H1 (cell line): Measurements from ENCODE around the gene TAS2R38. TPM values are rescaled to one million over a fixed set of nuclear protein-coding genes. Genes with fewer than 3 reads are reported as not detected.

ENCODE experiments used
- CTCF ChIA-PET: fragments of 300-600 bp; sonication (Branson Sonifier 250); formaldehyde crosslinking; loops from one replicate; lab custom pipeline; 2021; ENCODE audit not compliant: partially characterized antibody; lab: Charles Lee
- POLR2A ChIA-PET: fragments of 300-600 bp; sonication (Branson Sonifier 250); formaldehyde crosslinking; loops from one replicate; lab custom pipeline; 2021; ENCODE audit warnings: inconsistent platforms; ENCODE audit not compliant: partially characterized antibody; lab: Charles Lee
- DNase-seq, 2 experiments: peaks; one replicate each; pipeline versions ENCODE4 v3.0.0 to v3.0.0-alpha.2; 2010 to 2022; ENCODE audit warnings: low spot score in 2 of 2, low read depth in 1 of 2, mixed read lengths in 1 of 2
- FAIRE-seq: peaks from 2 replicates; lab custom pipeline; 2011; peaks lifted over from hg19 to GRCh38; lab: Jason Lieb, UNC
- H2AFZ ChIP-seq: 2 replicates; pipeline ENCODE4 v1.8.1; 2012; ENCODE audit warnings: low read length, inconsistent platforms
- H2AK5ac ChIP-seq: 2 replicates; pipeline ENCODE4 v1.6.1; 2013; ENCODE audit warnings: low read depth, low read length
- H2BK120ac ChIP-seq: replicated peaks from 2 replicates; pipeline ENCODE3; 2013; ENCODE audit warnings: low read depth, low read length, inconsistent platforms
- H2BK12ac ChIP-seq: 2 replicates; pipeline ENCODE4 v1.6.1; 2013; ENCODE audit warnings: low read depth, low read length
- H2BK15ac ChIP-seq: 2 replicates; pipeline ENCODE4 v1.6.1; 2013; ENCODE audit warnings: low read length
- H2BK20ac ChIP-seq: 2 replicates; pipeline ENCODE4 v1.6.1; 2013; ENCODE audit warnings: low read length
- H2BK5ac ChIP-seq: 2 replicates; pipeline ENCODE4 v1.6.1; 2013; ENCODE audit warnings: low read depth, low read length
- H3K14ac ChIP-seq: 2 replicates; pipeline ENCODE4 v1.6.1; 2013; ENCODE audit warnings: inconsistent platforms; ENCODE audit not compliant: insufficient read length
- H3K18ac ChIP-seq: 2 replicates; pipeline ENCODE4 v1.6.1; 2013; ENCODE audit warnings: low read length; ENCODE audit errors: extremely low read depth
- H3K23ac ChIP-seq: 2 replicates; pipeline ENCODE4 v1.6.1; 2013; ENCODE audit warnings: inconsistent platforms; ENCODE audit not compliant: insufficient read length
- H3K23me2 ChIP-seq: 2 replicates; pipeline ENCODE4 v1.6.1; 2013; ENCODE audit warnings: low read depth, low read length
- H3K27ac ChIP-seq: 2 replicates; pipeline ENCODE4 v1.6.1; 2011; ENCODE audit warnings: low read depth, low read length, inconsistent platforms
- H3K27me3 ChIP-seq, 4 experiments: replicated peaks in 1 of 4; 1 replicate in 1 of 4; 2 replicates in 3 of 4; pipeline versions ENCODE4 v1.6.1 to v1.8.1; 2011 to 2013; ENCODE audit warnings: low read length in 3 of 4, mild to moderate bottlenecking in 3 of 4, inconsistent platforms in 2 of 4, mixed read lengths in 2 of 4, moderate library complexity in 1 of 4; ENCODE audit not compliant: control insufficient read depth in 3 of 4, insufficient read depth in 3 of 4; ENCODE audit errors: extremely low read depth in 1 of 4
- H3K36me3 ChIP-seq, 4 experiments: 2 replicates each; pipeline versions ENCODE4 v1.6.1 to v1.8.1; 2011 to 2013; ENCODE audit warnings: mild to moderate bottlenecking in 4 of 4, low read length in 3 of 4, moderate library complexity in 2 of 4, control low read depth in 1 of 4, inconsistent platforms in 1 of 4; ENCODE audit not compliant: insufficient read depth in 4 of 4, control insufficient read depth in 2 of 4
- H3K4ac ChIP-seq: replicated peaks from 2 replicates; pipeline ENCODE3; 2013; ENCODE audit warnings: low read length, low read depth, mixed read lengths, inconsistent platforms; ENCODE audit not compliant: insufficient read length
- H3K4me1 ChIP-seq, 4 experiments: replicated peaks in 1 of 4; 1 replicate in 1 of 4; 2 replicates in 3 of 4; pipeline versions ENCODE4 v1.6.1 to v1.8.1; 2011 to 2013; ENCODE audit warnings: low read length in 3 of 4, inconsistent platforms in 2 of 4, mixed read lengths in 1 of 4; ENCODE audit not compliant: insufficient read depth in 4 of 4, control insufficient read depth in 3 of 4
- H3K4me2 ChIP-seq, 2 experiments: 2 replicates each; pipeline versions ENCODE4 v1.6.1 to v1.8.1; 2011 to 2013; ENCODE audit warnings: low read depth in 2 of 2, low read length in 2 of 2, control low read depth in 1 of 2, inconsistent platforms in 1 of 2, mild to moderate bottlenecking in 1 of 2; ENCODE audit not compliant: insufficient read depth in 1 of 2
- H3K4me3 ChIP-seq, 4 experiments: fragments of 200-600, 300-600 bp in 1 of 4; sonication (generic), shearing (Covaris generic), sonication (Bioruptor Twin) in 1 of 4; 2 replicates each; pipeline versions ENCODE4 v1.5.1 to v1.8.1; 2011 to 2016; ENCODE audit warnings: low read length in 4 of 4, low read depth in 3 of 4, control low read depth in 2 of 4, inconsistent platforms in 2 of 4, mild to moderate bottlenecking in 2 of 4, mixed read lengths in 1 of 4, moderate library complexity in 1 of 4; ENCODE audit not compliant: insufficient read depth in 2 of 4; ENCODE audit errors: extremely low read depth in 1 of 4
- H3K56ac ChIP-seq: replicated peaks from 2 replicates; pipeline ENCODE3; 2013; ENCODE audit warnings: low read depth, mild to moderate bottlenecking, mixed read lengths, low read length, inconsistent platforms; ENCODE audit not compliant: insufficient read length
- H3K79me1 ChIP-seq: 2 replicates; pipeline ENCODE4 v1.6.1; 2013; ENCODE audit warnings: low read depth, low read length, control low read depth
- H3K79me2 ChIP-seq, 2 experiments: 2 replicates each; pipeline versions ENCODE4 v1.6.1 to v1.8.1; 2012 to 2013; ENCODE audit warnings: low read length in 2 of 2, mild to moderate bottlenecking in 2 of 2, inconsistent platforms in 1 of 2; ENCODE audit not compliant: insufficient read depth in 2 of 2, control insufficient read depth in 1 of 2
- H3K9ac ChIP-seq, 4 experiments: replicated peaks in 1 of 4; 1 replicate in 1 of 4; 2 replicates in 3 of 4; pipeline versions ENCODE4 v1.6.1 to v1.8.1; 2011 to 2013; ENCODE audit warnings: low read depth in 3 of 4, low read length in 3 of 4, control low read depth in 2 of 4, mild to moderate bottlenecking in 2 of 4, moderate library complexity in 2 of 4, inconsistent platforms in 1 of 4; ENCODE audit errors: extremely low read depth in 1 of 4
- H3K9me3 ChIP-seq, 2 experiments: 2 replicates each; pipeline versions ENCODE4 v1.6.1 to v1.8.1; 2012 to 2013; ENCODE audit warnings: mild to moderate bottlenecking in 2 of 2, moderate library complexity in 2 of 2, control low read depth in 1 of 2, inconsistent platforms in 1 of 2, low read depth in 1 of 2, low read length in 1 of 2, mixed read lengths in 1 of 2; ENCODE audit not compliant: insufficient read depth in 2 of 2
- H4K20me1 ChIP-seq, 2 experiments: replicated peaks in 1 of 2; 2 replicates each; pipeline versions ENCODE3 to v1.8.1; 2011 to 2013; ENCODE audit warnings: inconsistent platforms in 2 of 2, low read length in 2 of 2, mild to moderate bottlenecking in 1 of 2; ENCODE audit not compliant: insufficient read depth in 2 of 2, control insufficient read depth in 1 of 2
- H4K5ac ChIP-seq: 2 replicates; pipeline ENCODE4 v1.6.1; 2013; ENCODE audit warnings: low read length, low read depth, mixed read lengths, inconsistent platforms; ENCODE audit not compliant: insufficient read length
- H4K8ac ChIP-seq: 2 replicates; pipeline ENCODE4 v1.8.0; 2013; ENCODE audit warnings: mild to moderate bottlenecking, moderate library complexity, low read length, inconsistent platforms; ENCODE audit not compliant: insufficient read depth; ENCODE audit errors: extremely low read depth
- H4K91ac ChIP-seq: replicated peaks from 2 replicates; pipeline ENCODE3; 2013; ENCODE audit warnings: low read length, mixed read lengths, inconsistent platforms; ENCODE audit not compliant: insufficient read length
- FOSL1 ChIP-seq: IDR thresholded peaks from 2 replicates; pipeline ENCODE4 v1.6.1; 2011; ENCODE audit warnings: mild to moderate bottlenecking, low read depth, low read length, moderate library complexity; ENCODE audit not compliant: insufficient read depth
- HDAC2 ChIP-seq, 2 experiments: fragments of 300-600 bp in 1 of 2; sonication (generic) in 1 of 2; IDR thresholded peaks; 2 replicates each; pipeline ENCODE4 v1.6.1; 2011 to 2012; ENCODE audit warnings: low read depth in 2 of 2, low read length in 2 of 2, mild to moderate bottlenecking in 2 of 2, moderate library complexity in 2 of 2, borderline replicate concordance in 1 of 2, inconsistent platforms in 1 of 2
- POLR2A ChIP-seq, 2 experiments: IDR thresholded peaks; 1 replicate in 1 of 2; 2 replicates in 1 of 2; pipeline ENCODE4 v1.6.1; 2011; ENCODE audit warnings: low read depth in 2 of 2, low read length in 2 of 2, mild to moderate bottlenecking in 2 of 2; ENCODE audit errors: control extremely low read depth in 1 of 2
- POU5F1 ChIP-seq: IDR thresholded peaks from 2 replicates; pipeline ENCODE4 v1.6.1; 2011; ENCODE audit warnings: low read depth, mild to moderate bottlenecking, low read length, moderate library complexity
- TCF12 ChIP-seq: IDR thresholded peaks from 2 replicates; pipeline ENCODE4 v1.6.1; 2011; ENCODE audit warnings: low read depth, mild to moderate bottlenecking, low read length
- WGBS, 2 experiments: shearing (Covaris generic) in 1 of 2; methylation state at CpG; one replicate each; pipeline versions ENCODE4 v1.1.6 to v1.1.7; 2013 to 2015; ENCODE audit warnings: low lambda C conversion rate in 2 of 2, mixed read lengths in 2 of 2, inconsistent platforms in 1 of 2, low coverage in 1 of 2, missing lambda C conversion rate in 1 of 2; ENCODE audit not compliant: insufficient replicate concordance in 2 of 2, insufficient coverage in 1 of 2, insufficient read length in 1 of 2; ENCODE audit errors: extremely low coverage in 1 of 2, missing lambda C conversion rate in 1 of 2; 5-methylcytosine and 5-hydroxymethylcytosine counted together
- polyA plus RNA-seq, 7 experiments: library from polyadenylated mRNA; depleted of rRNA in 3 of 7; stranded (reverse) in 5 of 7; unstranded in 2 of 7; fragments of >200 nt in 5 of 7; fragments of 200-250 nt in 2 of 7; gene quantifications; 1 replicate in 5 of 7; 2 replicates in 1 of 7; 4 replicates in 1 of 7; pipeline versions ENCODE4 v1.2.1 to v1.2.3, GENCODE V29; 2011 to 2013; ENCODE audit warnings: missing spikeins in 2 of 7, mixed read lengths in 2 of 7
- total RNA-seq: library from RNA; stranded (reverse); fragmentation: NEBNext Ultra II Directional; extraction: Animal tissue kit (Norgen Biotek cat#: 25700); gene quantifications from 2 replicates; pipeline ENCODE4 v1.2.1, GENCODE V29; 2021
- TF ChIP-seq, protein P1 (sequence below): IDR thresholded peaks from 2 replicates; pipeline ENCODE4 v1.6.1; 2011; ENCODE audit warnings: low read length, improper control_type of control experiment

The TAS2R38 gene
- total and polyA plus RNA-seq, 2 of the 8 experiments (the other 6 are each of a cell fraction or from before 2014, with no cell fraction given): 0.11 TPM; not detected in 1

DNA sequence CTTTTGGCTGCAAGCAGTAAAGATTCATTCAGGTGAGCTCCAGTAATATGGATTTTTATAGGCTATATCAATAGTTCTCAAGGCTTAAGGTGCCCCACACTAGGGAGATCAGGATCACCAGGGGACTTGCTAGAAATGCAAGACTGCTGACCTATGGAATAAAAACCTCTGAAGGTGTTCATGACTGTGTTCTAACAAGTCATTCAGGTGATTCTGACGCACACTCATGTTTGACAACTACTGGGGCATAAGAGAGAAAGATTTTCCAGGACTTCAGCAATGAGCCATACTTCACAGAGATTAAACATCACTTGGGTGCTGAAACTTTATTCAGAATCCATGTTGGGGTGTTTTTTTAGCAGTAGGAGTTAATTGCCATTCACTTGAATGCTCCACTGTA lies 4.8 kb upstream of the TAS2R38 start:
- Histone ChIP-seq H3K23ac (no peak overlapping the region), H3K9me3 (no peaks in the 10 kb centered on the region), H3K79me2 (no peaks in the 10 kb centered on the region), H3K9ac (no peak overlapping the region), H3K56ac (no peak overlapping the region), H2BK20ac (no peak overlapping the region), H3K4ac (no peak overlapping the region), H2BK12ac (no peak overlapping the region), H3K4me2 (no peak overlapping the region), H3K79me1 (no peaks in the 10 kb centered on the region), H2AFZ (no peak overlapping the region), H2AK5ac (no peak overlapping the region), H3K18ac (no peak overlapping the region), H3K14ac (no peak overlapping the region), H3K27ac (no peak overlapping the region), H2BK120ac (no peak overlapping the region), H3K4me1 (no peaks in the 10 kb centered on the region; a peak in 1 of 7 replicates), H4K91ac (no peak overlapping the region), H2BK5ac (no peak overlapping the region), H2BK15ac (no peak overlapping the region), H3K36me3 (no peaks in the 10 kb centered on the region), H3K4me3 (no peak overlapping the region), H3K27me3 (no peaks in the 10 kb centered on the region), H4K20me1 (no peaks in the 10 kb centered on the region), H4K5ac (no peak overlapping the region), H4K8ac (no peak overlapping the region), H3K23me2 (no peaks in the 10 kb centered on the region)
- no peak for FAIRE-seq
- CTCF ChIA-PET: interaction anchor here (0.9 to 5.9 kb wide), 6 partner anchors 32 to 209 kb away, joined by 3 to 72 read pairs (median 4); no protein-coding TSS in a partner anchor
- POLR2A ChIA-PET: no interaction called here
- no peak for DNase-seq
- 86% methylated on average over 1 of the region's 1 CpG; no CpG with 5 or more reads in 1 of the 2 experiments for WGBS, 2 experiments
- TF ChIP-seq HDAC2 (IDR thresholded peaks at IDR 0.05; ENCODE audit: borderline replicate concordance in 1 of 2, low read depth in 2 of 2, low read length in 2 of 2) (no peak), POU5F1 (no peak), POLR2A (IDR thresholded peaks at IDR 0.05; ENCODE audit: control extremely low read depth in 1 of 2, low read depth in 2 of 2, low read length in 2 of 2) (no peak), FOSL1 (no peak), TCF12 (no peak)
- TF ChIP-seq, protein P1, sequence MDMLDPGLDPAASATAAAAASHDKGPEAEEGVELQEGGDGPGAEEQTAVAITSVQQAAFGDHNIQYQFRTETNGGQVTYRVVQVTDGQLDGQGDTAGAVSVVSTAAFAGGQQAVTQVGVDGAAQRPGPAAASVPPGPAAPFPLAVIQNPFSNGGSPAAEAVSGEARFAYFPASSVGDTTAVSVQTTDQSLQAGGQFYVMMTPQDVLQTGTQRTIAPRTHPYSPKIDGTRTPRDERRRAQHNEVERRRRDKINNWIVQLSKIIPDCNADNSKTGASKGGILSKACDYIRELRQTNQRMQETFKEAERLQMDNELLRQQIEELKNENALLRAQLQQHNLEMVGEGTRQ: no peak
